Measurements from ENCODE around the gene CAMTA1. TPM values are rescaled to one million over a fixed set of nuclear protein-coding genes. Genes with fewer than 3 reads are reported as not detected.

The CAMTA1 gene
- total RNA-seq, 1 donor from 2014 or later: 68.9 TPM

DNA sequence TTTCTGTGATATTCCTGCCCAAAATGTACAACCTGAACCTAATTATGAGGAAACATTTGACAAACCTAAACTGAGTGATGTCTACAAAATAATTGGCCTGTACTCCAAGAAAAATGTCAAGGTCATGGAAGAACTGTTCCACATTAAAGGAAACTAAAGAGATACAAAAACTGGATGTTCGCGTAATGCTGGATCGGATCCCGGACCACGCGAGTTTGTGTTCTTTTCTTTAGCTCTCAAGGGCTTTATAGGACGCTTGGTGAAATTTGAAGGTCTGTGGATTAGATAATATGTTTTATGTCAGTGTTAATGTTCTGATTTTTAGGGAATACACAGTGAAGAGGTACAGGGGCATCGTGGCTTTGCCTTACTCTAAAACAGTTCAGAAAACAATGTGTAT lies 400.5 kb downstream of the CAMTA1 start:
- no peak for DNase-seq (ENCODE audit: low read depth)

DNA sequence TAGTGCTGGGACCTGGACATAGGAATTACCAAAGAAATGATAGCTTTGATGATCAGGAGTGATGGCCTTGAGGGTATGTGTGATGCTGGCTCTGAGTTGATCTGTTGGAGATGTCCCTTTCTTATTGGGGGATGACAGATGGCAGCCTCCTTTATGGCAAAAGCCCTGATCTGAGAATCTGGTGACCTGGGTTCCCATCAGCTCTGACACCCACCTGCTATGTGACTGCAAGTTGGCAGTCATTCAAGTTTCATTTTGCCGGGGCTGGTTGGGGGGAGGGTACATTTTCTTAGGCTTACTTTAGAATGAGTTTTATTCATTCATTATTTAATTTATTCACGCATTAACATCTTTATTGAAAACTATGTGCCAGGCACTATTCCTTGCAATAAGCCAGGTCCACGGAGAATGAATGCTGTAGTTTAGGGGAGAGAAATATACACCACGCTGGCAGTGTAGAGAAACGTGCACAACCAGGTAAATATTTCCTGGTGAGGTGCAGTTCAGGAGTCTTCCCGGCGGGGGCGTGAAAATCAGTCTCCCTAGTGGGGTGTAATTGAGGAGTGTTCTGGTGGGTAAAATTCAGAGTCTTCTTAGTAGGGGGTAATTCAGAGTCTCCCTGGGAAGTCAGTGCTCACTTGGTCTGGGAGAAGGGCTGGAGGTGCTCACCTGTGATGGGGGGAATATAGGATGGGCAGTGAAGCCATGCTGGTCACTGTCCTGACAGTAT lies 401.3 kb downstream of the CAMTA1 start:
- no peak for DNase-seq (ENCODE audit: low read depth)

DNA sequence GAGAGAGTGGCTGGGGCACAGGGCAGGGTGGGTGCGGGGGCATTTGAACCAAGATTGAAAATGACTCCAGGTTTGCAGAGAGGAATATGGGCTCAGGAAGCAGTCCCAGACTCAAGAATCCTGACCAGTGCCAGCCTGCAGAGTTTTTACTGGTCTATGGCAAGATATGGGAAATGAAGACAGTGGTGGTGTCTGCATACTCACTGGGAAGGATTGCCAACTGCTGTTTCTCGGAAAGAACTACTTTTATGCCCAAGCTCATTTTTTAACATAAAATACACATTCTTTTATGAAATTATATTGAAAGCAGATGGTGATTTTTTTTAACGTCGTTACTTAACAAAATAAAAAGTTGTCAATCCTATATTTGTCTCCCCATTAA lies 401.8 kb downstream of the CAMTA1 start:
- no peak for DNase-seq (ENCODE audit: low read depth)

GRCh38 chr1:7190261-7190660 lies 405.0 kb downstream of the CAMTA1 start:
- no peak for DNase-seq (ENCODE audit: low read depth)

DNA sequence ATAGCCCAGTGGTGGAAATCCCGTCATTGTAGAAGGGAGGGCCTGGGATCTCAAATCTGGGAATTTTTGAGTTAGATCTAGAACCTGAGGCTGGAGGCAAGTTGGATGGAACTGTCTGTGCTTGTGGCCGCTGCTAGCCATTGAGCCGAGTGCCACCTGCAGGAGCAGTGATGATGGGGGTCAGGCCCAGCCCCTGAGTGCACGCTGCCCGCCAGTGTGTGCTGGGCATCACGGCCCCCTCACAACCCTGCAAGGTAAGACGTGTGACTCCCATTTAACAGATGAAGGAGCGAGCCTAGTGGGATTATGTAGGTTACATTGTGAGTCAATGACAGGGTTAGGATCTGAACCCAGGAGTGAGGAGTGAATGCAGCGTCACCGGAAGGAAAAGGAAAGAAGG lies 407.2 kb downstream of the CAMTA1 start:
- DNase-seq (ENCODE audit: low read depth): no peak

- DNase-seq (ENCODE audit: low read depth): no peak
Observed at GRCh38 chr1:7196036-7196911, 411.0 kb downstream of the CAMTA1 start.

- no peak for DNase-seq (ENCODE audit: low read depth)
Observed at GRCh38 chr1:7198664-7199063, 413.4 kb downstream of the CAMTA1 start.

- no peak for DNase-seq (ENCODE audit: low read depth)
Observed at GRCh38 chr1:7199077-7199779, 414.0 kb downstream of the CAMTA1 start.

GRCh38 chr1:7207875-7208646 lies 422.8 kb downstream of the CAMTA1 start:
- DNase-seq (ENCODE audit: low read depth): peak; percentile 56

GRCh38 chr1:7208647-7209180 lies 423.5 kb downstream of the CAMTA1 start:
- peak; percentile 58 for DNase-seq (ENCODE audit: low read depth)

GRCh38 chr1:7209336-7209735 lies 424.1 kb downstream of the CAMTA1 start:
- DNase-seq (ENCODE audit: low read depth): no peak

GRCh38 chr1:7218210-7218832 lies 433.1 kb downstream of the CAMTA1 start:
- DNase-seq (ENCODE audit: low read depth): peak; percentile 67

DNA sequence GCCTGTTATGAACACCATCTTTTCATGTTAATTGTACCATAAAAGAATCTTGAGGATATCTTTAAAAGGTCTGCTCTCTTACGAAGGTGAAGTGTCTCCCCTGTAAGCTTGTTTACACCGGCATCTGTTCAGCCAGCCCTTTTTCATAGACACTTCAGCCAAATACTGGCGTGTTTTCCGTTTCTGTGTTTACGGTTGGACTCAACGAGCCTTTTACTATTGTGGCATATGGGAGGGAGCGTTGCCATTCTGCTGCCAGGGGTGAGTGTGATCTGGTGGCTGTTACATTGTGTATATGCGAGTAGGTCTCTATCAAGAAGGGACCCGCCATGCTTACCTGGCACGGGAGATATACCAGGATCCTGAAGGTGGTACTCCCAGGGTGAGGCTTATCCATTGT lies 433.8 kb downstream of the CAMTA1 start:
- no peak for DNase-seq (ENCODE audit: low read depth)

GRCh38 chr1:7220007-7220406 lies 434.8 kb downstream of the CAMTA1 start:
- no peak for DNase-seq (ENCODE audit: low read depth)

GRCh38 chr1:7220712-7221252 lies 435.5 kb downstream of the CAMTA1 start:
- DNase-seq (ENCODE audit: low read depth): no peak

DNA sequence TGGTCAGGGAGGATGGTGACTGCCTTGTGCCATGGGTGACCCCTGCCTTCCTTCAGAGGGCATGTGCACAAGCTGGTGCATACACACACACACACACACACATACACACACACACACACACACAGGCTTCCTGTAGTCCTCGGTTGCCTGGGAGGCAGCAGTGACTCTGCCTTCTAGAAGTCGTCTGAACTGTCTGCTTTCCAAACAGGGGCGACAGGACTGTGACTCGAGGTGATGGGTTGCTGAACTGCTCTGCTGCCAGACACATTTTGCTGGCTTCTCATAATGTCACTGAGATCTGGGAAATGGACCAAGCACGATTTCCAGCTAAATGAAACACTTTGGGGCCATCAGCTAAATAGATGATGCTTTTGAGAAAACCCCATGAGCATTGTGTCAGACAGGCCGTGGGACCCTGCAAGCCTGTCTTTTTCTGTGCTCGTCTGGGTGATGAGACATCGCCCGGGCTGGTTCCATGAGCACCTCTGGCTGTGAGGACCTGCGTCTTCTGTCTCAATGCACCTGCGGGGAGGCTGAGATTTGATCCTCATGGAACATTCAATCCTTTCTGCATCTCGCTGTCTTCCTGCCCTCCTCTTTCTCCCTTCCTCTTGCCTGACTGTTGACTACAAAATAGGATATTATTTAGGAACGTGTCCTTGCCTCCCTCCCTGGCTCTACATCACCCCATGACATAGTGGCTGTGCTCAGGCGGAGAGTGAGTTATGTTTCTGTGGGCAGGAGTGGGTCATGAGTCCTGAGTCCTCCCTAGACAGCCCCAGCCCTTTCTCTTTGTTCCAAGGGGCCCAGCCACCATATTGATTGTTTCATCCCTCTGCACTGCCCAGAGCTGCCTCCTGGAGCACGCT lies 436.8 kb downstream of the CAMTA1 start:
- no peak for DNase-seq (ENCODE audit: low read depth)

GRCh38 chr1:7222695-7223015 lies 437.4 kb downstream of the CAMTA1 start:
- DNase-seq (ENCODE audit: low read depth): no peak

- peak; percentile 49 for DNase-seq (ENCODE audit: low read depth)
Observed at GRCh38 chr1:7223334-7224080, 438.3 kb downstream of the CAMTA1 start.

All from myocyte (in vitro differentiated cells).